Natural killer cell (primary cell): ENCODE data around the gene AFMID. TPM values are rescaled to one million over a fixed set of nuclear protein-coding genes. Genes with fewer than 3 reads are reported as not detected.

ENCODE experiments used
- ATAC-seq, 3 donors: fragments of 150-1000 bp in 2 of 3; fragments of 200-7000 bp in 1 of 3; cut with Tn5 transposase; 1 replicate in 1 of 3; 2 replicates in 2 of 3; pipeline ENCODE4 v1.10.0; 2021; ENCODE audit warnings: mild to moderate bottlenecking in 2 of 3, moderate library complexity in 2 of 3
- DNase-seq, 2 donors: peaks; one replicate each; pipeline versions ENCODE4 v3.0.0 to v3.0.0-alpha.2; 2013 to 2021; ENCODE audit warnings: mixed read lengths in 1 of 2
- H3K27ac ChIP-seq: one replicate; pipeline ENCODE4 v1.5.1; 2013; ENCODE audit warnings: mild to moderate bottlenecking, low read length
- H3K27me3 ChIP-seq: one replicate; pipeline ENCODE4 v1.6.1; 2013; ENCODE audit warnings: low read length; ENCODE audit not compliant: control insufficient read depth, insufficient read depth
- H3K36me3 ChIP-seq: one replicate; pipeline ENCODE4 v1.6.1; 2013; ENCODE audit warnings: low read length; ENCODE audit not compliant: control insufficient read depth, insufficient read depth
- H3K4me1 ChIP-seq: one replicate; pipeline ENCODE4 v1.6.1; 2013; ENCODE audit warnings: low read length; ENCODE audit not compliant: control insufficient read depth, insufficient read depth
- H3K4me3 ChIP-seq: one replicate; pipeline ENCODE4 v1.5.1; 2013; ENCODE audit warnings: low read length
- H3K9me3 ChIP-seq: one replicate; pipeline ENCODE4 v1.6.1; 2013; ENCODE audit warnings: low read length; ENCODE audit not compliant: control insufficient read depth, insufficient read depth
- H3K27ac Mint-ChIP-seq, 2 donors: one replicate each; pipeline ENCODE4 v1.8.0; 2022; ENCODE audit warnings: mild to moderate bottlenecking in 2 of 2, mixed read lengths in 2 of 2, moderate library complexity in 1 of 2
- H3K27me3 Mint-ChIP-seq, 2 donors: one replicate each; pipeline ENCODE4 v1.8.0; 2022; ENCODE audit warnings: low read depth in 2 of 2, mixed read lengths in 2 of 2
- H3K36me3 Mint-ChIP-seq: one replicate; pipeline ENCODE4 v1.8.0; 2022; ENCODE audit warnings: mixed read lengths
- H3K4me1 Mint-ChIP-seq, 2 donors: one replicate each; pipeline ENCODE4 v1.8.0; 2022; ENCODE audit warnings: mixed read lengths in 2 of 2
- H3K4me3 Mint-ChIP-seq: one replicate; pipeline ENCODE4 v1.8.0; 2022; ENCODE audit warnings: mild to moderate bottlenecking, moderate library complexity, mixed read lengths
- H3K9me3 Mint-ChIP-seq, 2 donors: one replicate each; pipeline ENCODE4 v1.8.0; 2022; ENCODE audit warnings: mixed read lengths in 2 of 2
- CTCF ChIP-seq: fragments of 200-600 bp; IDR thresholded peaks from one replicate; pipeline ENCODE4 v1.8.0; 2022; ENCODE audit warnings: antibody characterized with exemption
- WGBS: methylation state at CpG from one replicate; pipeline ENCODE4 v1.1.7; 2013; ENCODE audit warnings: missing lambda C conversion rate; ENCODE audit not compliant: insufficient coverage; 5-methylcytosine and 5-hydroxymethylcytosine counted together
- intact Hi-C: fragments of 100-400 bp; cut with micrococcal nuclease; formaldehyde crosslinking; loops from one replicate; pipeline ENCODE4 v1.14.2; 2022
- total RNA-seq, 4 donors: library from RNA; stranded (reverse); fragments of 120-200 nt in 1 of 4; gene quantifications; one replicate each; pipeline versions ENCODE4 v1.2.3 to v1.2.4, GENCODE V29; 2013 to 2022

Gene AFMID
- total RNA-seq, 3 donors from 2014 or later (not counting 1 experiment from before 2014, with no cell fraction given), result 2.2 to 4.1 (median 2.3) TPM

- Mint-ChIP-seq H3K27me3 (no peaks in the 10 kb centered on the region), H3K36me3 (no peaks in the 10 kb centered on the region), H3K27ac (no peak overlapping the region), H3K4me1 (peaks cover 13 to 25% of the 10 kb centered on the region in 2 donors), H3K9me3 (no peaks in the 10 kb centered on the region), H3K4me3 (no peak overlapping the region)
- H3K36me3 ChIP-seq, result no peaks in the 10 kb centered on the region
- no peak overlapping the region for H3K4me3 ChIP-seq
- TF ChIP-seq CTCF, result no peak
- H3K9me3 ChIP-seq, result no peaks in the 10 kb centered on the region
- ATAC-seq, result no peak
- 91% methylated on average over 16 of the region's 16 CpGs for WGBS
- peaks cover 38% of the 10 kb centered on the region for H3K4me1 ChIP-seq
- no peaks in the 10 kb centered on the region for H3K27me3 ChIP-seq
- intact Hi-C loops, result no loop called here
- no peak overlapping the region for H3K27ac ChIP-seq
- no peak for DNase-seq
Measured at GRCh38 chr17:78249074-78249817, 62.1 kb downstream of the AFMID start.

- DNase-seq, result no peak
- no peaks in the 10 kb centered on the region for H3K9me3 Mint-ChIP-seq
- H3K27ac Mint-ChIP-seq, result no peak overlapping the region
- Histone ChIP-seq H3K27me3 (no peaks in the 10 kb centered on the region), H3K4me1 (peaks cover 40% of the 10 kb centered on the region), H3K36me3 (no peaks in the 10 kb centered on the region), H3K27ac (no peak overlapping the region), H3K4me3 (no peak overlapping the region), H3K9me3 (no peaks in the 10 kb centered on the region)
- H3K4me1 Mint-ChIP-seq, result peaks cover 18 to 30% of the 10 kb centered on the region in 2 donors
- no peak for TF ChIP-seq CTCF
- no peaks in the 10 kb centered on the region for H3K27me3 Mint-ChIP-seq
- H3K36me3 Mint-ChIP-seq, result no peaks in the 10 kb centered on the region
- H3K4me3 Mint-ChIP-seq, result no peak overlapping the region
- no peak for ATAC-seq
- intact Hi-C loops, result no loop called here
- 83% methylated on average over 20 of the region's 20 CpGs for WGBS
Measured at GRCh38 chr17:78249818-78250806, 63.0 kb downstream of the AFMID start.

- H3K36me3 Mint-ChIP-seq, result no peaks in the 10 kb centered on the region
- Histone ChIP-seq H3K36me3 (no peaks in the 10 kb centered on the region), H3K27me3 (no peaks in the 10 kb centered on the region), H3K4me1 (peaks cover 43% of the 10 kb centered on the region), H3K4me3 (no peak overlapping the region), H3K27ac (no peak overlapping the region), H3K9me3 (no peaks in the 10 kb centered on the region)
- intact Hi-C loops, result loop anchor here (1.0 kb wide), 2 partner anchors 138 to 166 kb away; no protein-coding TSS in a partner anchor
- peaks cover 18 to 30% of the 10 kb centered on the region in 2 donors for H3K4me1 Mint-ChIP-seq
- ATAC-seq (peak; percentile 80 to 91 (median 81)), DNase-seq (peak; percentile 77 to 91)
- TF ChIP-seq CTCF, result peak; percentile 100
- peak overlapping the region; percentile 53 for H3K4me3 Mint-ChIP-seq
- WGBS, result 15% methylated on average over 27 of the region's 27 CpGs
- H3K27me3 Mint-ChIP-seq, result no peaks in the 10 kb centered on the region
- no peak overlapping the region for H3K27ac Mint-ChIP-seq
- no peaks in the 10 kb centered on the region for H3K9me3 Mint-ChIP-seq
Measured at GRCh38 chr17:78250891-78251772, 64.0 kb downstream of the AFMID start.
